Measurements from ENCODE around the gene PLA2G2D. TPM values are rescaled to one million over a fixed set of nuclear protein-coding genes. Genes with fewer than 3 reads are reported as not detected.

Gene PLA2G2D
- total and polyA plus RNA-seq, 12 donors = not detected

GRCh38 chr1:20090641-20091040 is 28.7 kb downstream of the PLA2G2D start:
- DNase-seq = no peak
- Histone ChIP-seq H3K27ac (no peak overlapping the region), H3K4me1 (replicated peaks in 1 of 2) (no peaks in the 10 kb centered on the region), H3K36me3 (replicated peaks in 1 of 2) (no peaks in the 10 kb centered on the region), H3K9me3 (replicated peaks in 1 of 3) (no peaks in the 10 kb centered on the region), H3K27me3 (no peaks in the 10 kb centered on the region), H3K4me3 (no peak overlapping the region)
- intact Hi-C loops (cut with DNase I) = no loop called here
- TF ChIP-seq POLR2A (IDR thresholded peaks at IDR 0.05) (no peak), CTCF (IDR thresholded peaks at IDR 0.05) (no peak)
- 84 to 94% (median 87%) methylated on average over 3 to 6 of the region's 6 CpGs for WGBS, 4 donors

- no peaks in the 10 kb centered on the region for H3K9me3 ChIP-seq (replicated peaks in 1 of 3)
- H3K4me3 ChIP-seq = no peak overlapping the region
- intact Hi-C loops (cut with DNase I) = no loop called here
- H3K36me3 ChIP-seq (replicated peaks in 1 of 2) = no peaks in the 10 kb centered on the region
- H3K4me1 ChIP-seq (replicated peaks in 1 of 2) = no peaks in the 10 kb centered on the region
- no peaks in the 10 kb centered on the region for H3K27me3 ChIP-seq
- no peak for DNase-seq
- H3K27ac ChIP-seq = no peak overlapping the region
- no peak for TF ChIP-seq POLR2A (IDR thresholded peaks at IDR 0.05)
- TF ChIP-seq CTCF (IDR thresholded peaks at IDR 0.05) = no peak
- 82 to 88% (median 84%) methylated on average over 2 to 3 of the region's 3 CpGs for WGBS, 4 donors
These were observed 29.2 kb downstream of the PLA2G2D start for GRCh38 chr1:20090119-20090518.

- Histone ChIP-seq H3K27ac (no peak overlapping the region), H3K27me3 (no peaks in the 10 kb centered on the region), H3K36me3 (replicated peaks in 1 of 2) (no peaks in the 10 kb centered on the region), H3K9me3 (replicated peaks in 1 of 3) (no peaks in the 10 kb centered on the region), H3K4me1 (replicated peaks in 1 of 2) (no peaks in the 10 kb centered on the region), H3K4me3 (no peak overlapping the region)
- TF ChIP-seq POLR2A (IDR thresholded peaks at IDR 0.05) (no peak), CTCF (IDR thresholded peaks at IDR 0.05) (no peak)
- DNase-seq = no peak
- intact Hi-C loops (cut with DNase I) = no loop called here
- WGBS, 4 donors = 82 to 91% (median 89%) methylated on average over 17 to 19 of the region's 19 CpGs
These were observed 29.8 kb downstream of the PLA2G2D start for GRCh38 chr1:20089328-20090077.

- Histone ChIP-seq H3K4me3 (no peak overlapping the region), H3K9me3 (replicated peaks in 1 of 3) (no peaks in the 10 kb centered on the region), H3K27me3 (no peaks in the 10 kb centered on the region), H3K27ac (no peak overlapping the region), H3K36me3 (replicated peaks in 1 of 2) (no peaks in the 10 kb centered on the region), H3K4me1 (replicated peaks in 1 of 2) (no peaks in the 10 kb centered on the region)
- 61 to 76% (median 69%) methylated on average over 4 of the region's 4 CpGs for WGBS, 4 donors
- no peak for DNase-seq
- no peak for TF ChIP-seq POLR2A (IDR thresholded peaks at IDR 0.05)
- TF ChIP-seq CTCF (IDR thresholded peaks at IDR 0.05) = no peak
- intact Hi-C loops (cut with DNase I) = no loop called here
These were observed 31.7 kb downstream of the PLA2G2D start for GRCh38 chr1:20087668-20088067.
